Motor neuron (in vitro differentiated cells): ENCODE measurements around the gene CACHD1. TPM values are rescaled to one million over a fixed set of nuclear protein-coding genes. Genes with fewer than 3 reads are reported as not detected.

ENCODE experiments used
- ATAC-seq, 8 experiments: fragments of 200-7000 bp; cut with Tn5 transposase; replicated peaks in 6 of 8; 2 replicates each; pipeline ENCODE4 v1.8.0; 2021; ENCODE audit warnings: mild to moderate bottlenecking in 8 of 8, moderate library complexity in 8 of 8
- H3K27ac ChIP-seq, 2 donors: fragments of 250-450 bp; sonication (Bioruptor Pico); 2 replicates each; pipeline ENCODE4 v1.9.0; 2021; ENCODE audit warnings: antibody characterized with exemption in 2 of 2, mild to moderate bottlenecking in 2 of 2, moderate library complexity in 1 of 2
- H3K4me1 ChIP-seq, 2 donors: fragments of 250-450 bp; sonication (Bioruptor Pico); replicated peaks in 1 of 2; 2 replicates each; pipeline ENCODE4 v1.6.1; 2021; ENCODE audit warnings: antibody characterized with exemption in 2 of 2, mild to moderate bottlenecking in 2 of 2, moderate library complexity in 1 of 2
- H3K4me3 ChIP-seq, 5 donors: fragments of 250-450 bp; sonication (Bioruptor Pico); 2 replicates each; pipeline ENCODE4 v1.9.0; 2021; ENCODE audit warnings: antibody characterized with exemption in 5 of 5, mild to moderate bottlenecking in 5 of 5, moderate library complexity in 4 of 5
- WGBS, 10 experiments: fragments of 450-650 bp; shearing (Covaris generic); methylation state at CpG; one replicate each; pipeline ENCODE4 v1.0.0; 2022; 5-methylcytosine and 5-hydroxymethylcytosine counted together
- in situ Hi-C, 9 experiments: fragments of 400-800 bp; cut with MboI; loops; one replicate each; pipeline ENCODE4 v1.15.0; 2021; ENCODE audit warnings: low sequenced_read_pairs in 9 of 9, low pct_unique_long_range_greater_than_20kb in 2 of 9; ENCODE audit not compliant: unreplicated experiment in 9 of 9
- total RNA-seq, 8 experiments: library from RNA; unstranded; fragments of 300-600 nt; gene quantifications; 2 replicates each; pipeline versions ENCODE4 v1.2.3 to v1.2.4, GENCODE V29; 2022

Gene CACHD1
- total RNA-seq, 8 experiments from 2014 or later, result 18.6 to 54.2 (median 31.6) TPM

DNA sequence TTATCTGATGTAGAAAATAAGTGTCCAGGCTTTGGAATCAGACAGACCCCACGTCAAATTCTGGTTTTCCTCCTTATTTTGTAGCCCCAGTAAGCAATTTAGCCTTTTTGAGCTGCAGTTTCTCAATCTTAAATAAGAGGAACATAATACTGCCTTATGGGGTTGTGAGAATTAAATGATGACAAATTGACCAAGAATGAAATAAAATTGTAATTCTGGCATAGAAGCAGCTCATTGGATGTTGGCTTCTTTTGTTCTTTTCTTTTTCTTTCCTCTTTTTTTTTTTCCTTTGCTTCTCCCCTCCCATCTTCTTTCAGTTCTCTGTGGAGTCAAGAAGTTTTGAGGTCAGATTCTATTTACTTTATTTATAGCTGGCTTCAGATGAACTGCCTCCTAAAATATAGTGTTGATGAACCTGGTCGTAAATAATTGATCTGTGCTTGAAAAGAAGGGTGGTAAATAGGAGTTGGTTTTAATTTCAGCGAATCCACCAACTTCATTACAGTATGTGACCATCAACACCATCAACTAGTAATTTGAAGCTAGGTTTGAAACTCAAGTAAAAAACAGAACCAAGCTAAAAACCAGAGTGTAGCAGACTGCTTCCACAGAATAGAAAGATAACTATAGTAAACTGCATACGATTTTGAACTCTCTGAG is 81.1 kb downstream of the CACHD1 start:
- WGBS, 10 experiments, result 42 to 100% (median 71%) methylated on average over 2 to 4 of the region's 4 CpGs
- peaks cover 5 to 9% of the 10 kb centered on the region in 2 donors for H3K4me1 ChIP-seq

DNA sequence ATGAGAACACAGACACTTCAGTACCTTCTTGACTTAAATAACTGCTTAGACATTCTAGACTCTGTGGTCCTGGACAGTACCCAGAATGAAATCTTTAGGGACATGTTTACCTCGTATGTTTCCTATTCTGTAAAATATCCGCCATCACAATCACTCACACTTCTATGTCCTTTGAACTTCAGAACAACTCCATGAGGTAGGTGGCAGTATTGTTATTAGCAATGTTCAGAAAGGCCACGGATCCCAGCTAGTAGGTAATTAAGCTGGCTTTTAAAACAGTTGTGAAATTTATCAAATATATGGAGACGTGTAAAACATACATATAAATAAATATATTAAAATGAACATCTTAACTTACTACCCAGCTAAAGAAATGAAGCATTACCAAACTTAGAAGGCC is 83.4 kb downstream of the CACHD1 start:
- in situ Hi-C loops, result no loop called here
- Histone ChIP-seq H3K4me1 (peaks cover 3 to 4% of the 10 kb centered on the region in 2 donors), H3K4me3 (no peak overlapping the region), H3K27ac (no peak overlapping the region)
- no peak for ATAC-seq
- 64 to 100% (median 91%) methylated on average over 1 to 4 of the region's 4 CpGs for WGBS, 10 experiments

More for the DNA sequence above, 81.1 kb downstream of the CACHD1 start:
- in situ Hi-C loops, result no loop called here
- no peak overlapping the region for H3K4me3 ChIP-seq
- ATAC-seq, result no peak
- no peak overlapping the region for H3K27ac ChIP-seq

DNA sequence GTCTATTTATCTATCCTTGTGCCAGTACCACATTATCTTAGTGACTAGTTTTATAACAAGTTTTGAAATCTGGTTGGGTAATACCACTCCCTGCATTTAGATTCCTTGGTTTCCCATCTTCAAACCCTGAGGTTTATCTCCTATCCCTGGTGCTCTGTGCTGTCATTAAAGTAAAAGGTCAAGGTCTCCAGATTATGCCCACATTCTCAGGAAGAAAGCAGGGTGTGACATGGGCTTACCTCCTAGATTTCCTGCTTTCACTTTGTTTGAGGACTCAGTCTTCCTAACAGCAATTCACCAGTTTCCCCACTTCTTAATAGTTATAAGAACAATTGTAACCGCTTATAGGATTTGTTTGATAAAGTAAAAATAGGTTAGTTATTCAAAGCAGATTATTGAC is 86.0 kb downstream of the CACHD1 start:
- Histone ChIP-seq H3K4me1 (peaks cover 3 to 4% of the 10 kb centered on the region in 2 donors), H3K27ac (no peak overlapping the region), H3K4me3 (no peak overlapping the region)
- WGBS, 10 experiments, result 71 to 100% (median 100%) methylated on average over 1 of the region's 1 CpG; no CpG with 5 or more reads in 2 of the 10 experiments
- no peak for ATAC-seq
- in situ Hi-C loops, result no loop called here

DNA sequence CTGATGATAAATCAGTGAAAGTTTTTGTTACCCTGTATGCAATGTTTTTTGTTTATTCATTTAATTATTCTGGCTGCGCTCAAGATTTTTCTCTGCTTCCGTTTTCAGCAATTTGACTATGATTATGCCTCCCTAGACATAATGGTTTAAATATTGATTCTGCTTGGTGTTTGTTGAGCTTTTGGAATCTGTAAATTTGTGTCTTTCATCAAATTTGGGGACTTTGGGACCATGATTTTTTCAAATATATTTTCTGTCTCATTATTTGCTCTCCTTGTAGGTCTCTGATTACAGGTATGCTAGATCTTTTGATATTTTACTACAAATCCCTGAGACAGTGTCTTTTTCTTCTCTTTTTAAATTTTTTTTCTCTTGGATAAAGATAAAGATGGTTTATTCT is 92.1 kb downstream of the CACHD1 start:
- 80 to 100% (median 98%) methylated on average over 1 to 2 of the region's 2 CpGs for WGBS, 10 experiments
- ATAC-seq, result no peak
- in situ Hi-C loops, result no loop called here
- Histone ChIP-seq H3K4me3 (no peak overlapping the region), H3K4me1 (peaks cover 9 to 12% of the 10 kb centered on the region in 2 donors), H3K27ac (no peak overlapping the region)

DNA sequence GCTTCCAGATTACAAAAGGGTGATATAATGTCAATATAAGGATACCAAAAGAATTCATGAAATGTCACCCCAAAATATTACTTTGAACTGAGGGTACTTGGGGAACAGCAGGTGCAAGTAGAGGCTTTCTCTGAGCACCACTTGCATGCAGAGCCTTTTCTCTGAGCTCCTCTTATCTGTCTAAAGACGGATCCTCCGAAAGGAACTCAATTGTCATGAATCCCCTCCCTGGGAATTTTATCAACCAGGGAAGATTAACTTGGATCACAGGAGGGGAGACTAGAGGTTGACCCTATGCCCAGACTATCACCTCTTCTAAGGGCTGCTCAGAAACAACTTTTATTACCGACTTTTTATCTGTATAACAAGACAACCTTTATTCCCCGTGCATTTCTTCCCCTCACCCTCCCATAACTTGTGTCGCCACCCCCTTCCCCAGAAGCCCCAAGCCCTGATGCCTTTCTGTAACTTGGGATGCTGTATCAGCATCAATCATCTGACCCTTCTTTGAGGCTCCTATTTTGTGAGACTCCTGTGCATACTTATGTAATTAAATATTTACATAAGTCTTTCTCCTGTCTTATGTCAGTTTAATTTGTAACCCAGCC is 94.1 kb downstream of the CACHD1 start:
- no peak overlapping the region for H3K27ac ChIP-seq
- no peak for ATAC-seq
- in situ Hi-C loops, result no loop called here
- 54 to 100% (median 82%) methylated on average over 1 to 5 of the region's 5 CpGs; no CpG with 5 or more reads in 2 of the 10 experiments for WGBS, 10 experiments
- peaks cover 20 to 23% of the 10 kb centered on the region in 2 donors for H3K4me1 ChIP-seq
- no peak overlapping the region for H3K4me3 ChIP-seq

DNA sequence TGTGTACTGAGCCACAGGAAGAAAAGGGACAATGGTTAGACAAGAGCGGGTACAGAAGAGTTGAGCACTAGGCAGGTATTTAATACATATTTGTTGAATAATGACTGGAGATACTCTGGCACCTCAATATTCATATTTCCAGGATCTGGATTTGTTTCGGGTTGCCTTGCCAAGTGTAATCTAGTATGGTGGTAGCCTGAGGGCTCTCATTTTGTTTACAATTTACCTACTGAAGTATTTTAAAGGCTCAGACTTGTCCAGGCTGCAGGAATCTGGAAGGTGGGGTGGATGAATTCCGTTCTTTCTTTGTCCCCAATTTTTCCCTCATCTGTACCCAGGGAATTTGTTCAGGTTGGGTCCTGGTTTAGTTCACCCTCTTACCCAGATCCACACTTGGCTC is 95.0 kb downstream of the CACHD1 start:
- Histone ChIP-seq H3K27ac (no peak overlapping the region), H3K4me1 (peaks cover 23% of the 10 kb centered on the region in 2 donors), H3K4me3 (no peak overlapping the region)
- ATAC-seq, result no peak
- 58 to 100% (median 84%) methylated on average over 1 to 3 of the region's 3 CpGs; no CpG with 5 or more reads in 1 of the 10 experiments for WGBS, 10 experiments
- in situ Hi-C loops, result no loop called here

DNA sequence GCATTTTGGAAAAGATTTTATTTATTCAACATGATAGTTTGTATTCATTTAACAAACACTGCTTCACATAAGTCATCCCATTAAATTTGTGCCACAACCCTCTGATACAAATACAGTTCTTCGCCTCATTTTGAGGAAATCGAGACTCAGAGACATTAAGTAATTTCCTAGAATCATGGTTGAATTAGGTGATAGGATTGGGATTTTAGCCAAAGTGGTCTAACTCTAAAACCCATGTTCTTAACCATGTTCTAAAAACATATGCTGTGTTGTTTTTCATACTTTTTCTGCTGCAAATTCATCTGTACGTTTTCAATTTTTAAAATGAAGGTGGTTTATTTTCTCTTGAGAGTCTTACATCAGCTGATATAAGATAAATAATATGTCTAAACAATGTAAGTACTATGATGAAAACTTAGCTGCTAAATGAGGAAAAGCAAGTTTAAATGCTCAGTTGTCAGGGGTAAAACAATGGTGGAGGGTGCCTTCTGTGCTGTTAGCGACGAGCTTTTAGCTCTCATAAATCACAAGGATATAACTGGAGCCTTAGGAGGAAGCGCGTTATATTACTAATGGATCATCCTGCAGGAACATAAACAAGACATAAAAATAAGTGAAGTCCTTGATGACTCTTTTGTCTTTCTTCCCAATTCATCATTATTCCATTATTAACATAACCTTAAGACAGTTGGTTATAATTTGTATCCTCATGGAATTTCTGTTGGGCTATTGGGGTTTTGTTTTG is 97.7 kb downstream of the CACHD1 start:
- WGBS, 10 experiments, result 0 to 88% (median 64%) methylated on average over 1 to 7 of the region's 7 CpGs
- H3K4me1 ChIP-seq, result peaks cover 44 to 48% of the 10 kb centered on the region in 2 donors
- H3K4me3 ChIP-seq, result no peak overlapping the region
- H3K27ac ChIP-seq, result no peak overlapping the region
- in situ Hi-C loops, result no loop called here
- ATAC-seq, result peak in 5 of 8 experiments; percentile 46 to 72 (median 67)

DNA sequence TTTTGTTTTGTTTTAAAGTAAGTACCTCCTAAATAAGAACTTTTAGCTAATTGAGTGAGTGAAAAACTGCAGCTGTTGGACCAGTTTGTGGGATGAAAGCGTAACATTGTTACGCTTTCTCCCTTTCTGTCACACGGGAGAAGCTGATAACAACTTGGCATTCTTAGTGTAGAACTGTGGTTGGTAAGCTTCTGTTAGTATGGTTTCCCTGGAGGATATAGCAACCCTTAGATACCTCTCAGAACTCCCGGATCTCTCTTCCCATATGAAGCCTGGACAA is 98.2 kb downstream of the CACHD1 start:
- H3K27ac ChIP-seq, result no peak overlapping the region
- peaks cover 49 to 53% of the 10 kb centered on the region in 2 donors for H3K4me1 ChIP-seq
- ATAC-seq, result no peak
- 60 to 100% (median 88%) methylated on average over 1 to 4 of the region's 4 CpGs; no CpG with 5 or more reads in 1 of the 10 experiments for WGBS, 10 experiments
- H3K4me3 ChIP-seq, result no peak overlapping the region
- in situ Hi-C loops, result no loop called here

DNA sequence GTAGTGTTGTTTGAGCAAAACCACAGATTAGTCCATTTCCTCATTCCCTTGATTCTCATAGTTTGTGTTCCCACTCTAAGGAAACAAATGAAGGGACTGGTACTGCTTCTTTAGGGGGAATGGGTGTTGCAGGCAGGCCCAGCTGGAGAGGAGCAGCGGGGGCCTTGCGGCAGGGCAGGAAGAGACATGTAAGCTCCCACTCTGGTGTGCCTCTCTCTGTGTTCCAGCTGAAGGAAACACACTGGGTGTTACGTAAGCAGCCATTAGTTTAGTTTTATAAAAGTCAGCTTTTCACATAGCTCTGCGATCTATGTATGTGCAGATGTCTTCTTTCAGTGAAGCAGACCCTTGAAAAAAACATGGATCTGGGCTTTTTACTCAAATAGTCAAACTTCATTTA is 99.5 kb downstream of the CACHD1 start:
- peaks cover 54 to 61% of the 10 kb centered on the region in 2 donors for H3K4me1 ChIP-seq
- H3K27ac ChIP-seq, result no peak overlapping the region
- H3K4me3 ChIP-seq, result no peak overlapping the region
- 50 to 100% (median 94%) methylated on average over 1 to 4 of the region's 4 CpGs; no CpG with 5 or more reads in 1 of the 10 experiments for WGBS, 10 experiments
- ATAC-seq, result no peak
- in situ Hi-C loops, result no loop called here

DNA sequence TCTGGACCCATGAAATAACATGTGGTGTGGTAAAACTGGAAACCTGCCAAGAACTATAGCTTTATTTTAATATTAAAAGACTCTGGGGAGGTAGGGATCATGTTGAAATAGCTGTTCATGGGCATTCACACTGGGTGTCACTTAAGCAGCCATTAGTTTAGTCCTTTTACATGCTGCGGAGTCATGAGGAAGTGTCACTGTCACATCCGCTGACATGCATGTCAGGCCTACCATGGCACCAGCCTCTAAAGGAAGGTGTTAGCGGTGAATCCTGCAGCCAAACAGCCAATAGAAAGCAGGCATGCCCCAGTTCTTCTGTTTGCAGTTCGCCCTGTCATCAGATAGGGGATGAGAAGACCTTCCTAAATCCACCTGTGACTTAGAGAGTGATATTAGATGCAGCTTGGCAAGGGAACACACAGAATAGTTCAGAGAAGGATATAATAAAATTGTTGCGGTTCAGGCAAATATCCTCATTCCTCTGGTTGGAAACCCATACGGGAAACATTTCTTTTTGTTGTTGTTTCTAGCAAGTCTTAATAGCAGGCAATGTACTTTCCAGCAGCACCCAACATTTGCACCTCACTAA is 100.4 kb downstream of the CACHD1 start:
- no peak for ATAC-seq
- WGBS, 10 experiments, result 80 to 100% (median 92%) methylated on average over 1 to 6 of the region's 6 CpGs; no CpG with 5 or more reads in 1 of the 10 experiments
- in situ Hi-C loops, result no loop called here
- Histone ChIP-seq H3K4me1 (peaks cover 47 to 63% of the 10 kb centered on the region in 2 donors), H3K4me3 (no peak overlapping the region), H3K27ac (no peak overlapping the region)

DNA sequence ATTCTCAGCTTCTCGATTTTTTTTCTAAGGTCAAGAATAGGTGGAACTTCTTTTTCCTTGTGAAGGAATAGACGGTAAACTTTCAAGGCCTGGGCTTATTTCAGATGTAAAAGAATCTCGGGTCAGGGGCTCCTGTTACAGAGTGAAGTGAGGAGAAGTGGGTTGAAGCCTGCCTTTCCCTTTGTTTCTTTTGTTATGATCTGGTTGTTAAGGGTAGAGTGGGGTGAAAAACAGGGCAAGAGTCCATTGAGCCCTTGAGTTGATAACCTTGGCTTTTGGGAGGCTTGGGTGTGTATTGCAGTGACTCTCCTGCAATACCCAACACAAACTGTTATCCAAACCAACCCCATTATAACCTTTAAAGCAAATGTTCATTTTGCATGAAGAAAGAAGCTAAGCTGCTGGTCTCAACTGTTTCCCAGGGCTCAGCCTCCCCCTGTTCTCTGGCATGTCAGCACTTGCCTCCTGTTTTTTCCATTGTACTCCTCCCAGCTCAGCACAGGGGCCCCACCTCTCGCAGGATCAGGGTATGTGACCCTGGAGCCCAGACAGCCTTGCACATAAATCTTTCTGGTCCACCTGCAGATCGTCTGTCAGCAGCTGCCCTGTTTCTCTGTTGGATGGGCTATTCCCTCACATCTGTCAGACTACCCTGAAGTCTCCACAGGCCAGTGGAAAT is 102.4 kb downstream of the CACHD1 start:
- H3K4me1 ChIP-seq, result peaks cover 63 to 68% of the 10 kb centered on the region in 2 donors
- 0 to 84% (median 14%) methylated on average over 1 to 5 of the region's 5 CpGs; no CpG with 5 or more reads in 1 of the 10 experiments for WGBS, 10 experiments
- peak overlapping the region; percentile 34 to 74 for H3K27ac ChIP-seq
- peak in 7 of 8 experiments; percentile 33 to 82 (median 76) for ATAC-seq
- no peak overlapping the region for H3K4me3 ChIP-seq
- in situ Hi-C loops, result no loop called here

DNA sequence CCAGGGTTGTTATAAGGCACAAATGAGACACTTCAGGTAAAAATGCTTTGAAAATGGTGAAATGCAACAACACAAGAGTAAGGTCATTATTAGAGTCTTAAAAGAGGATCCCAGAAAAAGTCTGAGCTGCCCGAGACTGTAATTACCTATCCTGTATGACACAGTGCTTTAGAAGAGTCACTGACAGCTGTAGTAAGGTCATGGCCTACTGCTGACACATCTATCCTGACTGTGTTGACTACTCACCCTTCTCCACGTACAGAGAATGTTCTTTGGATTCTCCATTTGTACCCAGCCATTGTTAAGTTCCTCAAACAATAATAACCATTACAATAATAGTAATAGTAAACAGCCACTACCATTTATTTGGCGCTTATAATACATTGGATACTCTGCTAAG is 104.4 kb downstream of the CACHD1 start:
- H3K4me3 ChIP-seq, result no peak overlapping the region
- no peak overlapping the region for H3K27ac ChIP-seq
- ATAC-seq, result peak in 3 of 8 experiments; percentile 44 to 49 (median 46)
- in situ Hi-C loops, result no loop called here
- 47 to 86% (median 64%) methylated on average over 1 to 3 of the region's 3 CpGs; no CpG with 5 or more reads in 1 of the 10 experiments for WGBS, 10 experiments
- H3K4me1 ChIP-seq, result peaks cover 55 to 58% of the 10 kb centered on the region in 2 donors
